GM10266 (cell line): ENCODE measurements around the gene ST8SIA4.
A peak's percentile ranks its signal among the peaks of the same experiment; 100 is the strongest.

ENCODE experiments used
- DNase-seq: peaks from one replicate; pipeline ENCODE4 v3.0.0; 2012; ENCODE audit errors: extremely low spot score
- TF ChIP-seq, protein P1 (sequence below): IDR thresholded peaks from 2 replicates; pipeline ENCODE4 v1.5.1; 2012; ENCODE audit warnings: mild to moderate bottlenecking, low read depth; ENCODE audit not compliant: control insufficient read depth, insufficient read depth; ENCODE audit errors: missing control alignments

The ST8SIA4 gene

DNA sequence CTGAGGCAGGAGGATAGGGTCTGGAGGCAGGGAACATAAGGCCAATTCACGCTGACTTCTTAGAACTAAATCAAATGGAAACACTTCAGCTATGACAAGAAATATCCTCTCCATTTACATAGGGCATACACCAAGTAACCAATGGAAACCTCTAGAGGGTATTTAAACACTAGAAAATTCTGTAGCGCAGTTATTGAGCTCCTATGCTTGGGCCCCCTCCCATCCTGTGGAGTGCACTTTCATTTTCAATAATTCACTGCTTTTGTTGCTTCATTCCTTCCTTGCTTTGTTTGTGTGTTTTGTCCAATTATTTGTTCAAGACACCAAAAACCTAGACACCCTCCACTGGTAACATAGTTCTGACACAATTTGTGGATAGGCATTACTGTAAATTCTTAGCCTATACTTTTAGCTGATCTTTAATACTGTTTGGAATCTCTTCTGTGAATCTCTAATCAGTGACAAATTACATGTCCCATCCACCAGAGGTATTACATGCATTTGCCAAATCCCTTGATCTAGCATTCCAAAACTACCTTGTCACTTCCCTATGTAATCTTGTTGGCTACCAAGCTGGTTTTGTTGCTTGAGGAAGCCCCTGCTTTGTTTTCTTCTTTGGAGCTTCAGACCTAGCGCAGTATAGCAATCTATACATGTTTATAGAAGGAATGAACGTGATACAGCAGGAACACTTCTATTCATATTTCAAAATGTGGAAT lies 61.6 kb downstream of the ST8SIA4 start:
- DNase-seq = no peak
- TF ChIP-seq, protein P1, sequence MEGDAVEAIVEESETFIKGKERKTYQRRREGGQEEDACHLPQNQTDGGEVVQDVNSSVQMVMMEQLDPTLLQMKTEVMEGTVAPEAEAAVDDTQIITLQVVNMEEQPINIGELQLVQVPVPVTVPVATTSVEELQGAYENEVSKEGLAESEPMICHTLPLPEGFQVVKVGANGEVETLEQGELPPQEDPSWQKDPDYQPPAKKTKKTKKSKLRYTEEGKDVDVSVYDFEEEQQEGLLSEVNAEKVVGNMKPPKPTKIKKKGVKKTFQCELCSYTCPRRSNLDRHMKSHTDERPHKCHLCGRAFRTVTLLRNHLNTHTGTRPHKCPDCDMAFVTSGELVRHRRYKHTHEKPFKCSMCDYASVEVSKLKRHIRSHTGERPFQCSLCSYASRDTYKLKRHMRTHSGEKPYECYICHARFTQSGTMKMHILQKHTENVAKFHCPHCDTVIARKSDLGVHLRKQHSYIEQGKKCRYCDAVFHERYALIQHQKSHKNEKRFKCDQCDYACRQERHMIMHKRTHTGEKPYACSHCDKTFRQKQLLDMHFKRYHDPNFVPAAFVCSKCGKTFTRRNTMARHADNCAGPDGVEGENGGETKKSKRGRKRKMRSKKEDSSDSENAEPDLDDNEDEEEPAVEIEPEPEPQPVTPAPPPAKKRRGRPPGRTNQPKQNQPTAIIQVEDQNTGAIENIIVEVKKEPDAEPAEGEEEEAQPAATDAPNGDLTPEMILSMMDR = no peak

DNA sequence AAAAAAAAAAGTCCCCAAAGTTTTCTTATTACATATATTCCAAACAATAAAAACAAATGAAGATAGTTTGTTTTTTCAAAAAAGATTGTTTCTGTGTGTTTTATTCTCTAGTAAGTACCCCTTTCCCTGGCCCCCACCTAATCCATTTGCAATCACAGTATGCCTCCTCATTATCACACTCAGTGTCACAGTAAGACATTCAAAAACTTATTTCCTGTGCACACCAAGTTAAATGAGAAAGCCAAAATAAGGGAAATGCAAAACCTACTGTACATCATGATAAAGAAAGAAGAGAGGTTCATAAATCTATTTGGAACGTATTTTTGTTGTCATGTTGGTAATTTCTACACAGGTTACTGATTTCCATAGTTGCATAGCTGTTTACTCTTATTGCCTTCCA lies 62.3 kb downstream of the ST8SIA4 start:
- TF ChIP-seq, protein P1 = no peak
- DNase-seq = no peak

DNA sequence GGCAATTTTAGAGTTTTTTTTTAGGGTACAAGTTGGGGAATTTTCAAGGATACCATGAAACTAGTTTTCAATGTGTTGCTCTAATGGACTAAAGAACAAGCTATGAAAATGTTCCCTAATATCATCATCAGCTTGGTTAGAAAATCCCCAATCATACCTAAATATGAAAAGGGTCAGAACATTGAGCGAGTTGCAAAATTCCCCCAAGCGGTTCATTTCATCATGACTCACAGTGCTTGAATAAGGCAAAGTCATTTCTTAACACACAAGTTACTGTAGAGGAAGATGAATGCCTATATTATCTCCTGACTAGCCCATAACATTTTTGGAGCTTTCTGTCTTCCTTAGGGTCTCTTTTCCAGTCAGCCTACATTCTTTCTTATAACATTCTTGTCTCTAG lies 62.7 kb downstream of the ST8SIA4 start:
- TF ChIP-seq, protein P1 = no peak

DNA sequence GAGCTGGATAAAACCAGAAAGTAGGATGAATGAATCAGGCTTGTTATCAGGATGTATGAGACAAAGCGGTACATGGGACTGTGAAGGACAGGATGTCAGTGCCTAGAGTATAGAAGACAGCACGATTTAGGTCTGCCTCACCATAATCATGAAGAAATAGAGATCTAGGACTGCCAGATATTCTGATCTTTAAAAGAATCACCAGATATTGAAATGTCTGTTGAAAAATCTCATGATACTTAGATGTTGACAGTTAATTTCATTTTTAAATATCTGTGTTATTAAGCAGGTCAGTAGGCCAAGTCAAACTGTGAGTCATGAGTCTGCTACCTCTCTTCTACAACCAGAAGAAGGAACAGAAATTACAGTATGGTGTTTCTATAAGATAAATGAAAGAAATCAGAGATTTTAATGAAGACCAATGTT lies 65.0 kb downstream of the ST8SIA4 start:
- TF ChIP-seq, protein P1 = no peak
- DNase-seq = no peak

More for the DNA sequence above, 62.7 kb downstream of the ST8SIA4 start:
- peak; percentile 15 for DNase-seq

DNA sequence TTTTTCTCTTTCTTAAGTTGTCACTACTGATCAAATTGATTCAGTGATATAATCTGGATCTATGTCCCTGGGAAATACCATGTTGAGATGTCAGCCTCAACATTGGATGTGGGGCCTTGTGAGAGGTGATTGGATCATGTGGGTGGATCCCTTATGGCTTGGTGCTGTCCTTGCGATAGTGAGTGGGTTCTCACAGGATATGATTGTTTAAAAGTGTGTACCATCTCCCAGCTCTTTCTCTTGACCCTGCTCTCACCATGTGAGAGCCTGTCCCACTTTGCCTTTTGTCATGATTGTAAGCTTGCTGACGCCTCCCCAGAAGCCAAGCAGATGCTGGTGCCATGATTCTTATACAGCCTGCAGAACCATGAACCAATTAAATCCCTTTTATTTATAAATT lies 68.6 kb downstream of the ST8SIA4 start:
- TF ChIP-seq, protein P1 = no peak
- no peak for DNase-seq

DNA sequence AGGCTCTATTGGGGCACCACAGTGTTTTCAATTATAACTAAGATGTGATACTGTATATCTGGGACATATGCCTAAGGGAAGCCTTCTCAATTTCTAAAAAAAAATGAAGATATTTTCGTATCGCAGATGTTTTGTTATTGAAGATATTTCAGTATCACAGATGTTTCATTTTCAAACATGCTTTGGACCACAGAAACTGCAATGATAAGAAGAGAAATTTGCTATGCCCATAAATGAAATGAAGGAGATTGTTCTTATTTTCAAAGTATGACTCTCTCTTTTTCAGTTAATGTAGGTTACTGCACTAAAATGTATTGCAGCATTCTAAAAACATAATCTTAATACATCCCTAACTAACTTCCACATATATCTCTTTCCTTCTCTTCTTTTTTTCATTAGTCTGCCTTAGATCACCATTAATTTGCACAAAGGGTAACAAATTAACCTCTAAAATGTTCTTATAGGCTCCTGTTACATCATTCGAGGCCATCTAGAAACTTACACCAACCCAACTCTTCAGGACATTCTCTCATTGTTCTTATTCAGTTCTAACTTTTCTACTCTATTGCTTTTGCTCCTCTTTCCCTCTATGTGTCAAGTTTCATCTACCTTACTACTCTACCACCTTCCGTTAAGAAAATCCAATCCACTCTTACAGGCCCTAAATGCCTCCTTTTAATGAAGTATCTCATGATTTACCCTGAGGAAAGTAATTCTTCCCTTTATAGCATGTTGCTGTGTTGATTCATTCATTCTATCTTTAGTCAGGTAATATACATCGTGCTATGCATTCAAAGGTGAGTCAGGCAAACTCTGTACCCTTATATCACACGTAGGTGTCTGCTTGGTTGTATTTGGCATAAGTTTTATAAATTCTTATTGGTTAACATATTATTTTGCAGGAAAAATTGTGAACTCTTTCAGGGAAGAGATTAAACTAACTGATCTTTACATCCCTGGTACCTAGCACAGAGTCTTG lies 70.5 kb downstream of the ST8SIA4 start:
- DNase-seq = no peak
- TF ChIP-seq, protein P1 = no peak

DNA sequence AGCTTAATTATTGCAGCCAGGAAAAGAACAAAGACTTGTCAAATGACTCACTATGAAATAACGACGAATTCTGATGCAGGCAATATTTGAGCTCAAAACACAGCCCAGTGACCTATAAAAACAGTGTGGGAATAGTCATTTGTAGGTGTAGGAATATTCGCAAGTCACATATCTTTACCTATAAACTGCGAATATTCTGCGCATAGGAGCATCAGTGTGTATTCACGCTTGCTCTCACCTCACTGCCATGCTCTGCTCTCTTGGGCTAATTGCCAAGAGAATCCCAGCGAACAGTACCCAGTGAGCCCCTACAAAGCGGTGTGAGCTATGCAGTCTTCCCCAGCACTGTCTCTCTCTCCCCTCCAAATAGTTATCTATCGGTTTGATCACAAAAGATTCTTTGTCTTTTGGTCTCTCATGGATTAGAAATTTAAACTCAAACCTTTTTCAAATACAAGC lies 74.2 kb downstream of the ST8SIA4 start:
- no peak for DNase-seq
- TF ChIP-seq, protein P1 = no peak
